ENCODE data around the gene IER5L.
"Not testable (repeated sequence)": the region's sequence is repeated elsewhere in the genome, so short reads cannot be mapped to it uniquely, and the experiment has no call there.

IER5L gene

GRCh38 chr9:129178568-129179382 is 714 bp upstream of the IER5L start:
- DNase-seq, result no peak

- DNase-seq, result no peak
Measured at GRCh38 chr9:129177443-129177790, 644 bp downstream of the IER5L start.

DNA sequence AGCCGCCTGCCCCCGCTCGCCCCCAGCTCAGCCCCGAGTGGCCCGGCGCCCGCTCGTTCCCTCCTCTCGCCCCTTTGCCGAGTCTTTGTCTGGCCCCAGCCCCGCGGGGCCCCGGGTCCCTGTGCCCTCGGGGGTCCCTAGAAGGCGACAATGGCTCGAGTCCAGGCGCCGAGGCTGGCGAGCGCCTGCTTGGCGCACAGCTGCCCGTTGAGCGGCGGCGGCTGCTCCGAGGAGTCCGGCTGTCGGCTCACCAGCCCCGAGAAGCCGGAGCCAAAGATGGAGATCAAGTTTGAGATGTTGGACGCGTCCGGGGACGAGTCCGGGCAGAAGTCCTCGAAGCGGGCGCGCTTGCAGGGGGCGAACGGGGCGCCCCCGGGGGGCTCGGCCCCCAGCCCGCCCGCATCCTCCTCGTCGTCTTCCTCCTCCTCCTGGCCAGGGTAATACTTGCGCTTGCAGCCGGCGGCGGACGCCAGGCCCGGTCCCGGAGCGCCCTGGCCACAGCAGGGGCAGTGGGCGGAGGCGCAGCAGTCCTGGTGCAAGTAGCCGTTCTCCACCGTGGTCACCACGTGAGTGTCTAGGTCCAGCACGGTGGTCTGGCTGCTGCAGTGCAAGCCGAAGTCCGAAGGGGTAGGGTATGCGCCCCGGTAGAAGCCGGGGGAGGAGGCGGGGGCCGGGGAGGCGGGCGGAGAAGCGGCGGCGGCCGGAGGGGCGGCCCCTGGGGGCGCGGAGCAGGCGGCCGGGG is 1.2 kb downstream of the IER5L start:
- no peak for DNase-seq

DNA sequence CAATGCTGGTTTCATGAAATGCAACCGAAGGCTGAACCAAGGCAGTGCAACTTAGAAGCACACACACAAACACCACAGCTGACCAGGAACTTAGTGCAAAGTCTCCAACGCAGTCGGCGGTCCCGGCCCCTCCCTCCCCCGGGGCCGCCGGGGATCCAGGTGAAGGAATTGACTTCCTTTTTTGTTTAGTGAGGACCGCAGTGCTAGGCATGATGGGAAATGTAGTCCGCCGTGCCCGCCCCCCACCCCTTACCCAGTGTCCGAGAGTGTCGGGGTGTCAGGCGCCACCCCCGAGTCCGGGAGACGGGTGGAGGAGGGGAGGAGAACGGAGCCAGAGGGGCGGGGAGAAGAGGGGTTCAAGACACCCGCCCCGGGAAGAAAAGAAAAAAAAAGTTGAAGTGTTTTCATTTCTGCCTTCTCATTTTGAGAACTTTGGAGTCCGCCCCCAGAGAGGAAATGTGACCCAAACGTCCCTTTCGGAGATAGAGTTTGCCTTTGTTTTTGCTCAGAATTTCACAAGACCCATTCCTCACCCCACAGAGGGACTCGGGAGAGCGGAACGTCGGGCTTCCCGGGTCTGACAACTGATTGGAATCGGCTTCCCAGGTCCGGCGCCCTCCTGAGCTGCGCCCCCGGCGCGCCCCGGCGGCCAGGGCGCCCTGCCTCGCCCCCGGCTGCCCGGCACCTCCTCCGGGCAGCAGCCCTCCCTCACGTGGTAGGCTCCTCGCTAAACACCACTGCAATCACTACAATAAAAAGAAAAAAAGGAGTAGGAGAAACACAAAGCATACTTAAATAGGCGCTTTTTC is 2.0 kb downstream of the IER5L start:
- no peak for DNase-seq

DNA sequence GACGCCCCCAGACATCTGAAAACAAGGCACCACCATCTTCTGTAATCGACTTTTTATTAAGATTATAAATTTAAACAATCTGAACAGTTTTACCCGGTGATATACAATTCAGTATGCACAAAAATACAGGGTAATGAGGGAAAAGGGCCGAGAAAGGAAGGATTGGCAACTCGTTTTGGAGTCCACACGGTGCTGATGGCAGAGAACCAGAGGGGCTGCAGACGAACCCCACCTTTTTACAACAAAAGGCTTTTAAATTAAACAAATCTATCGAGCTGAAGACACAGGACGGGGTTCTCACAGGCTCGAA is 2.6 kb downstream of the IER5L start:
- DNase-seq, result no peak

DNA sequence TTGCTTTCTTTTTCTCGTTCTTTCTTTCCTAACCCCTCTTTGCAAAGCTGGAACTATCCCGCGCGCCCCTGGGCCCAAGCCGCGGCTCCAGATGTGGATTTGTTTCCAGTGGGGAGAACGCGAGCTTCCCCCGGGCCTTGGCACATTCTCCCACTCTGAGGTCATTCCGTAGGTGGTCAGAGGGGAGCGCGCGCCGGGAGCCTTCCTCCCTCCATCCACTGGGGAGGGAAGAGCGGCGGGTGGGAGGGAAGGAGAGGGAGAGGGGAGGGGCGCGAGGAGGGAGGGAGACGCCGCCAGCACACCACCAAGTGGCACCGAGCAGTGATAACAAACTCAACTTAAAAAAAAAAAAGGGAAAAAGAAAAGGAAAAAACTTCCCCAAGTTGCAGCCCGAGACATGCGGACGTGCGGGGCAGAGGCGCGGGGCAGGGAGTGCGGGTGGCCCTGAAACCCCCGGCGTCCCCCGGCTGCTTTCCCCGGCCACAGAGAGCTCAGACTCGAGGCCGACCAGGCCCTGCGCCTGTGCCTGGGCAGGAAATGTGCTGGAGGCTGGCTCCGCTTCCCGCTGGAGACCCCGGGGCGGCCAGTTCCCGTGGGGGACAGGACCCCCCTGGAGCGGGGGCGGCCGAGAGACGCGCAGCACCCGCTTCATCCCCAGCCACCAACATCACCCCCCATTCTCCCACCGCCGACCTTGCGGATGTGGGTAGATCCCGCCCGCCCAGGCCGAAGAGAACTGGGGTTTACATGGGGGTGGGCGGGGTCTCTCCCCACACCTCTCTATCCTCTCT is 3.1 kb downstream of the IER5L start:
- DNase-seq, result no peak

DNA sequence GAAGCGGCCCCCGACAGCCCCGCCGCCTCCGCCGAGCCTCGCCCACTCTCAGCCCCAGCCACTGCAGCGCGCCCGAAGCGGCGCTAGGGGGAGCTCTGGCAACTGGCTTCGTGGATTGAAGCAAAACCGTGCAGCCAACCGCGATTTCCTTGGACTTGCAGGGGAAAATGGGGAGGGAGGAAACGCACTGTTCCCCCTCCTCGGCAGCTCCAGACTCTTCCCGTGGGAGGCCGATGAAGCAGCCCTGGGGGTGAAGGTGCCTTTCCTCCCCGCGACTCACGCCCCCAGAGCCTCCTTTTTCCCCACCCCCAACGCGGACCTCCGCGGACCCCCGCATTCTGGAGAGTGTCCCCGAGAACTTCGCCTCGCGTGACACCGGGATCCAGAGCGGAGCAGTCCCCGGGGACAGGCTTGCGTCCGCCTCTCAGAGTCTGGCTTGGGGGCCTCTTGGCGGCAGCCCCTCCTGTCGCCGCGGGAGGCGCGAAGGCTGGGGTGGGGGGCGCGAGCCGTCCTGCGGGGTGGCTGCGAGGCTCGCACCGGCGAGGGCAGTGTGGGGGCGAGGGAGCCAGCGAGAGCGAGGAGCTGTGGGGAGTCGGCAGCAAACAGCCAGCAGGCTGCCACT is 3.8 kb downstream of the IER5L start:
- peak; percentile 9 for DNase-seq

DNA sequence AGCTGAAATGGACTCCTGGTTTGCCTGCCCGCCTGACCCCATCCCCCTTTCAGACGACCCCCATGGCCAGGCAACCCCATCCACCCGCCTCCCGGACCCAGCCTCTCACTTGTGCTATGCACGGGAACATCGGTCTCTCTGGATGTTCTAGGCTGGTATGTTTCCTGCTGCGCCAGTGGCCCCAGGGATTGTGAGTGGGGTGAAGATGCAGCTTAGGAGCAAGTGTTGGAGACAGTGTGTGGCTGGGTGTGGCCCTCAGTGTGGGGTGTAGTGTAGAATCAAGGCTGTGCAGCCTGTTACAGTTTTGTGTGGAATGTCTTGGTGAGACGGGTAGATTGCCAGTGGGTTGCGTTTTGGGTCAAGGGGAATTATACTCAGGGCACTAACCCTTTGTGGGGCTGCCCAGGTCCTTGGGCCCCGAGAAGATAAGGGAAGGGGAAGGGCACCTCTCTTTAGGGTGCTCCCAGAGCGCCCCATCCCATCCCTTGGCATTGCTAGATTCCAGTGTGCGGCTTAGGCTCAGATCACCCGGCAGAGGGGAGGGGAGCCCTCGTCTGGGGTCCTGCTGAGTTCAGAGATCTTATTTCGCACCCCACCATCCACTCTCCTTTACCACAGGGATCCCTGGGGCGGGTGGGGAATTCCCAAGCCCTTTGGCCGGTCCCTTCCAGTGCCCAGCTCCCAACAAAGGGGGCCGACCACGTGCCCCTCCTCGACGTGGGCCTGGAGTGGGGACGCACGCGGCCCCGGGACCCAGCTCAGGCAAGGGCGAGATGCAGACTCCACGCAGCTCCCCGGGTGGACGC is 4.6 kb downstream of the IER5L start:
- no peak for DNase-seq

DNA sequence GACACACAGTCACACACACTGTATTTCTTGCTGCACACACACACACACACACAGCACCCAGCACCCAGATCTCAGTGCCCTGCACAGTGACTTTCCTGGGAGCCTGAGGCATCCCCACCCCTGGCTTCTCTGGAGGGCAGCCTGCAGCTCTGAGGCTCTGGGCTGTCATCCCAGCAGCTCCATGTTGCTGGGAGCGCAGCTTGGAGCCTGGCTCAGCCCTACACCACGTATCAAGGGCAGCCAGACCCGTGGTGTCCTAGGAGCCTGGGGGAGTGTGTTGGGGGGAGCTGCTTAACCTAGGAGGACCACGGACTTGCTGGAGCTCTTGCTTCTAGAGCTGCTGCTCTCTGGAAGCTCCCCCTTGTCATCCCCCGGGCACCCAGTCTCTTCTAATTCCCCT is 5.2 kb downstream of the IER5L start:
- no peak for DNase-seq

DNA sequence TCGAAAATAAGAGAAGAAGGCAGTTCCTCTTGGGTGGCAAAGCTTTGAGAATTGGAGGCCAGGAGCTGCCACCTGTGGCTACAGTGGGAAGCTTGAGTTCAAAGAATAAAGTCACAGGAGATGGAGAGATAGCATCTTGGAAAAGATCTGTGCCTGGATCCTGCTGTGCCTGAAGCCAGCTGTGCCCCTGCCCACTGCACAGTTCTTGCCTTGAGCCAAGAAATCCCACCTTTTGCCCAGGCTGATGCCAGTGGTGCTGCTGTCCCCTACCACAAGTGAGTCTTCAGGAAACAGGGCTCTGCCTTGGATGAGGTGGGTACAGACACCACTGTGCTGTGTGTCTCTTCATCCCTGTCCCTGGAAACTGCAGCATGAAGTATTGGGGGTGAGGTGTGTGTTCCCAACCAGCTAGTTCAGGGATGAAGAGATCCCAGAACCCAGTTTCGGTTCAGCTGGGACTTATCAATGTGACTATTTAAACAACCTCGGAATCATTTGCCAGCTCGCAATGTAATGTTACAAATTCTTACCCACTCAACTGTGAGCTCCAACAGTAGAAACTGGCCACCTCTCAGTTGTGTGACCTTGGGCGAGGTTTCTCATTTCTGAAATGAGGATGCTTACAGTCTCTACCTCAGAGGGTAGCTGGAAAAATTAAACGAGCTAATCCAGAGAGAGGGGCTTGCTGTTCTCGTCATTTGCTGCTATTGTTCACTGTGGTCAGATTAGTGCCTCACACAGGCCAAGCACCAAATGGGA is 5.9 kb downstream of the IER5L start:
- no peak for DNase-seq

GRCh38 chr9:129170229-129170628 is 7.8 kb downstream of the IER5L start:
- no peak for DNase-seq

GRCh38 chr9:129166623-129167557 is 11.2 kb downstream of the IER5L start:
- DNase-seq, result no peak

DNA sequence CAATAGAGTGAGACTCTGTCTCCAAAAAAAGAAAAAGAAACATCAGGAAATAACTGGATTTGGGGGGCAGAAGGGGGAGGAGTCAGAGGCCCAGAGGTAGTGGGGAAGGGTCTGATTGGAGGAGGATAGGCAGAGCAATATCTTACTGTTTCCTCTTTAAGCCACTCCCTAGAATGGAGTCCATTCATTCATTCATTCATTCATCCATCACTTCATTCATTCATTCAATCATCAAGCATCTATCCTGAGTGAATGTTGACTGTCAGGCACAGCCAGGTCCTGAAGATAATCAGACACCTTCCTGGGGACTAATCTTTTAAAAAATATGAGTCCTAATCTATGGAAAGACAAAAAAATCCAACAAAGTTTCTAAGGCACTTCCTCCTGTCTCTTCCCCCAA is 12.9 kb downstream of the IER5L start:
- no peak for DNase-seq

DNA sequence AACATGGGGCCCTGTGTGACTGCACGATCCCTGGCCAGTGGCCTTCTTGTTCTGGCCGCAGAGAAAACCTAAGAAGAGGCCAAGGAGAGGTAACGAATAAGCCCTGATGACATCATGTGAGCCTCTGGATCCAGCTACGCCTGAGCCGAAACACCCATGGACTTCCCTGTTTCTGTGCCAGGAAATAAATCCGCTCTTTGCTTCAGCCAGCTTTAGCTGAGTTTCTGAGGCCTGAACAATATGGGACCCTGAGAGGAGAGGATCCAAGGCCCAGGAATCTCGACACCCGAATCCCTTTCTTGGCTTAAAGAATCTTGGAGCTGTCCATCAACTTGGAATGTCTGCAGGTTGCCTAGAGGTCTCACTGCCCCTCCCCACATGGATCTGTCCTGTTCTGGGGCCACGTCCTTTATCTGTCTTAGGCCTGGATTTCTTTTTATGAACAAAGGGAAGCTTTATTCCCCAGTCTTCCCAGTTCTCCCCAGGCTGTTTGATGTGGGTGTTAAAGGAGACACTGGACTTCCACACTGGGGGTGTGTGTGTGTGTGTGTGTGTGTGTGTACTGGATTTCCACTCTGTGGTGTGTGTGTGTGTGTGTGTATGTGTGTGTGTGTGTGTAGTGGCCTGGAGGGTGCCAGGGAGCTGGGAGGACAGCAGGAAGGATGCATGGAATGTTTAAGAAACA is 13.7 kb downstream of the IER5L start:
- DNase-seq, result no peak

- no peak for DNase-seq
Measured at GRCh38 chr9:129163753-129164152, 14.3 kb downstream of the IER5L start.

DNA sequence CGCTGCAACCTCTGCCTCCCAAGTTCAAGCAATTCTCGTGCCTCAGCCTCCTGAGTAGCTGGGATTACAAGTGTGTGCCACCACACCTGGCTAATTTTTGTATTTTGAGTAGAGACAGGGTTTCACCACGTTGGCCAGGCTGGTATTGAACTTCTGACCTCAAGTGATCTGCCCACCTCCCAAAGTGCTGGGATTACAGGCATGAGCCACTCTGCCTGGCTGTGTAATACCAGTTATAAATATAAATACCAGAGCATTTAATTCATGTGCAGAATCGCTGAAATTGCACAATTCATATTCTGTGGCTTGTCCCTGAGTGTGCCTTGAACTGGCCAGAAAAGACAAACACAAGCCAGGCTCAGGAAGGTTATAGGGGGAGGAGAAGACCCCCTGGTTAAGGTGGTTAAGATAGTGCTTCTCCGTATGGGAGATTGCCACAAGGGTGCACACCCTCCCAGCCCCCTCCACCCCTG is 14.8 kb downstream of the IER5L start:
- not testable (repeated sequence) for DNase-seq

- DNase-seq, result no peak
Measured at GRCh38 chr9:129162497-129163197, 15.4 kb downstream of the IER5L start.

GRCh38 chr9:129161534-129161837 is 16.6 kb downstream of the IER5L start:
- no peak for DNase-seq
